Breast epithelium (tissue), 4 donors: Measurements from ENCODE around the gene SLC10A1. TPM values are rescaled to one million over a fixed set of nuclear protein-coding genes. Genes with fewer than 3 reads are reported as not detected.

ENCODE experiments used
- DNase-seq, 2 donors: peaks; one replicate each; pipeline ENCODE4 v3.0.0-alpha.2; 2019; ENCODE audit warnings: low spot score in 2 of 2
- H3K27ac ChIP-seq, 2 donors: fragments of 200-600 bp; sonication (generic) in 1 of 2; one replicate each; pipeline ENCODE4 v1.5.1; 2016 to 2019; ENCODE audit warnings: mild to moderate bottlenecking in 1 of 2
- H3K27me3 ChIP-seq, 2 donors: fragments of 200-600 bp; sonication (generic) in 1 of 2; one replicate each; pipeline versions ENCODE4 v1.5.1 to v1.6.0; 2017 to 2019; ENCODE audit warnings: control low read depth in 1 of 2, mild to moderate bottlenecking in 1 of 2
- H3K36me3 ChIP-seq: fragments of 200-600 bp; one replicate; pipeline ENCODE4 v1.5.1; 2019
- H3K4me1 ChIP-seq, 2 donors: fragments of 200-600 bp; sonication (generic); one replicate each; pipeline ENCODE4 v1.5.1; 2016 to 2019; ENCODE audit warnings: control low read depth in 1 of 2
- H3K4me3 ChIP-seq, 3 donors: fragments of 200-600 bp; sonication (generic); 1 replicate in 2 of 3; 2 replicates in 1 of 3; pipeline ENCODE4 v1.5.1; 2016 to 2019; ENCODE audit warnings: mild to moderate bottlenecking in 3 of 3, moderate library complexity in 2 of 3
- H3K9me3 ChIP-seq, 2 donors: fragments of 200-600 bp; sonication (generic) in 1 of 2; one replicate each; pipeline ENCODE4 v1.5.1; 2016 to 2019; ENCODE audit warnings: control low read depth in 1 of 2
- POLR2A ChIP-seq: fragments of 450-650 bp; IDR thresholded peaks from one replicate; pipeline ENCODE4 v1.6.1; 2016; ENCODE audit warnings: antibody characterized with exemption, mild to moderate bottlenecking, moderate library complexity
- POLR2AphosphoS5 ChIP-seq, 3 donors: sonication (generic); formaldehyde crosslinking; IDR thresholded peaks; one replicate each; pipeline ENCODE4 v1.6.1; 2017; ENCODE audit warnings: antibody characterized with exemption in 3 of 3
- intact Hi-C: fragments of 100-400 bp; cut with DNase I; formaldehyde crosslinking; loops from one replicate; pipeline ENCODE4 v1.15.1; 2023; ENCODE audit warnings: low total_unique reads
- total RNA-seq, 3 donors: library from RNA; depleted of rRNA; stranded (reverse); fragments of >200 nt; gene quantifications; one replicate each; pipeline ENCODE4 v1.1.0, GENCODE V29; 2016
- TF ChIP-seq, protein P1 (sequence below), 3 donors: fragments of 450-650 bp; IDR thresholded peaks; one replicate each; pipeline ENCODE4 v1.5.1; 2016 to 2017; ENCODE audit warnings: antibody characterized with exemption in 3 of 3, mild to moderate bottlenecking in 3 of 3, moderate library complexity in 3 of 3

SLC10A1 gene
- total RNA-seq, 3 donors from 2014 or later, result not detected

DNA sequence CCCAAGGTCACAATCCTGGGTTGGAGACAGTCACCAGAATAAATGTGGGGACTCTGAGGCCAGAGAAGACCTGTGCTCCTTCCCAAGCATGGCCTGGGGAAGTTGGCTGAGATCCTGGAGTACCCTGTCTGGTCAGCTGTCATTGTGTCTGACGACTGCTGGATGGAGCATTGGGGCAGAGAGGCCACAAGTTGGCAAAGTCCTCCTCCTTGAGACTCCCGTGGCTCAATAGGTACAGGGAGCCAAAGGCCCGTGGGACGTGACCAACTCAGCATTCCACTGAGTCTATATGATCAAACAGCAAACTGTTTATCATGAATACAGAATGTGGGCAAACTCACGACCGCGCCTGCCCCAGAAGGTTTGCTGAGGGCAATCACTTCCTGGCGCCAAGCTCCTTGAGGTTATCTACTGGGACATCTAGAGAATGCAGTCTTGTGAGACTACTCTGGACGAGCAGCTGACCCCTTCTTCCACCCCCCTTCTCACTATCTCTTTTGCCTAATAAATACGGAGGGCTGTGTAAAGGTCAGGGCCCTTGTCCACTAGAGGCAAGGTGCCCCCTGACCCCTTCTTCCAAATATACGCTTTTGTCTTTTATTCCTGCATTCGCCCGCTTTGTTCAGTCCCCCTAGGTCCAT lies 14.3 kb upstream of the SLC10A1 start:
- no peaks in the 10 kb centered on the region for H3K36me3 ChIP-seq

DNA sequence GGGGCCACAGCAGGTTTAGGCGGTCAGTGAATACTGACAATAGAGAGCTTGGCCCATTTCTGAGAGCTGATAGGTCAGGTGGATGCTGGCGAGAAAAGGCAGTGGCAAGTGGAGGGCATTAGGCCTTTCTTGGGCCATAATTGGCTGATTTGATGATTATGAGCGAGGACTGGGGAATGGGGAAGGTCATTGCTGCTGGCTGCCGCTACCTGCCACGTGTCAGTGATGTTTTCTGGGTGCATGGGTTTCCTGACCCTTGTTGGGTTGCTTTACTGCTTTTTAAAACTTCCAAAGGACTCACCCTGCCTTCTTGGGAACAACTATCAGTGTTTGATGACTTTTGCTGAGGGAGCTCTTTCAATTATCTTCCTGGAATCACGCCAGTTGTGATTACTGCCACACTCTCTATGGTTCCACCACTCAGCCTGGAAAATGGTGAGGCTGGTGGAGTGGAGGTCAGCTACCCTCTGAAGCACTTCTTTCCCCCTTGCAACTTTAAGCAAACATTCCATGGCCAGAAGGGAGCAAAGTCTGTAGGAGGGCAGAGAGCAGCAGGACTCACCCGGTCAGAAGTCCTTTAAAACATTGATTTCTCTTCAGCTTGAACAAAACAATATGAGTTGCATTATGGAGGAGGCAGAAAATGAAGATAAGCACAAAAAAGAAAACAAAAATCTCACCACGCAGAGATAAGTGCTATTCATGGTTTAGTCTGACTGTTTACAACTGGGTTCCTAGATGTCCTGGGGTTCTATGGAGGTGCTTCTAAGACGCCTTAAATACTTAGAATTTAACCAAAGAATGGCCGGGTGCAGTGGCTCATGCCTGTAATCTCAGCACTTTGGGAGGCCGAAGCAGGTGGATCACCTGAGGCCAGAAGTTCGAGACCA lies 12.1 kb upstream of the SLC10A1 start:
- no peaks in the 10 kb centered on the region for H3K9me3 ChIP-seq
- H3K4me1 ChIP-seq, result no peaks in the 10 kb centered on the region
- TF ChIP-seq POLR2AphosphoS5 (IDR thresholded peaks at IDR 0.05) (no peak), POLR2A (no peak)
- TF ChIP-seq, protein P1, sequence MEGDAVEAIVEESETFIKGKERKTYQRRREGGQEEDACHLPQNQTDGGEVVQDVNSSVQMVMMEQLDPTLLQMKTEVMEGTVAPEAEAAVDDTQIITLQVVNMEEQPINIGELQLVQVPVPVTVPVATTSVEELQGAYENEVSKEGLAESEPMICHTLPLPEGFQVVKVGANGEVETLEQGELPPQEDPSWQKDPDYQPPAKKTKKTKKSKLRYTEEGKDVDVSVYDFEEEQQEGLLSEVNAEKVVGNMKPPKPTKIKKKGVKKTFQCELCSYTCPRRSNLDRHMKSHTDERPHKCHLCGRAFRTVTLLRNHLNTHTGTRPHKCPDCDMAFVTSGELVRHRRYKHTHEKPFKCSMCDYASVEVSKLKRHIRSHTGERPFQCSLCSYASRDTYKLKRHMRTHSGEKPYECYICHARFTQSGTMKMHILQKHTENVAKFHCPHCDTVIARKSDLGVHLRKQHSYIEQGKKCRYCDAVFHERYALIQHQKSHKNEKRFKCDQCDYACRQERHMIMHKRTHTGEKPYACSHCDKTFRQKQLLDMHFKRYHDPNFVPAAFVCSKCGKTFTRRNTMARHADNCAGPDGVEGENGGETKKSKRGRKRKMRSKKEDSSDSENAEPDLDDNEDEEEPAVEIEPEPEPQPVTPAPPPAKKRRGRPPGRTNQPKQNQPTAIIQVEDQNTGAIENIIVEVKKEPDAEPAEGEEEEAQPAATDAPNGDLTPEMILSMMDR (IDR thresholded peaks at IDR 0.05), result no peak
- H3K4me3 ChIP-seq, result no peak overlapping the region
- no peak overlapping the region for H3K27ac ChIP-seq
- H3K27me3 ChIP-seq, result no peaks in the 10 kb centered on the region
- no peak for DNase-seq
- intact Hi-C loops, result loop anchor here (10.0 kb wide), 1 partner anchor 516 kb away; no protein-coding TSS in a partner anchor
- H3K36me3 ChIP-seq, result no peaks in the 10 kb centered on the region

More for the DNA sequence above, 14.3 kb upstream of the SLC10A1 start:
- Histone ChIP-seq H3K4me1 (no peaks in the 10 kb centered on the region), H3K4me3 (no peak overlapping the region), H3K27me3 (no peaks in the 10 kb centered on the region), H3K27ac (no peak overlapping the region), H3K9me3 (no peaks in the 10 kb centered on the region)
- no peak for DNase-seq
- TF ChIP-seq, protein P1 (IDR thresholded peaks at IDR 0.05), result no peak
- no peak for TF ChIP-seq POLR2AphosphoS5 (IDR thresholded peaks at IDR 0.05)
- TF ChIP-seq POLR2A, result no peak
- intact Hi-C loops, result loop anchor here (10.0 kb wide), 1 partner anchor 213 kb away; no protein-coding TSS in a partner anchor

DNA sequence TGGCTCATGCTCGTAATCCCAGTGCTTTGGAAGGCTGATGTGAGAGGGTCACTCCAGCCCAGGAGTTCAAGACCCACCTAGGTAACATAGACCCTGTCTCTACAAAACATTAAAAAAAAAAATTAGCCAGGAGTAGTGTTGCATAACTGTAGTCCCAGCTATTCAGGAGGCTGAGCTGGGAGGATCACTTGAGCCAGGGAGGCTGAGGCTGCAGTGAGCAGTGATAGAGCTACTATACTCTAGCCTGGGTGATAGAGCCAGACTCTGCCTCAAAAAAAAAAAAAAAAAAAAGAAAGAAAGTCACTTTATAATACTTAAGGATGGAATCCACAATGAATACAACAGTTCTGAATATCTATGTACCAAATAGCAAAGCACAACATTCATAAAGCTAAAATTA lies 10.2 kb upstream of the SLC10A1 start:
- no peak for DNase-seq
- H3K9me3 ChIP-seq, result no peaks in the 10 kb centered on the region
- no peaks in the 10 kb centered on the region for H3K36me3 ChIP-seq
- H3K4me1 ChIP-seq, result no peaks in the 10 kb centered on the region
- H3K27me3 ChIP-seq, result no peaks in the 10 kb centered on the region
- TF ChIP-seq POLR2A, result no peak
- TF ChIP-seq, protein P1 (IDR thresholded peaks at IDR 0.05), result no peak
- no peak for TF ChIP-seq POLR2AphosphoS5 (IDR thresholded peaks at IDR 0.05)
- no peak overlapping the region for H3K4me3 ChIP-seq
- no peak overlapping the region for H3K27ac ChIP-seq
- intact Hi-C loops, result loop anchor here (10.0 kb wide), 1 partner anchor 518 kb away; no protein-coding TSS in a partner anchor

DNA sequence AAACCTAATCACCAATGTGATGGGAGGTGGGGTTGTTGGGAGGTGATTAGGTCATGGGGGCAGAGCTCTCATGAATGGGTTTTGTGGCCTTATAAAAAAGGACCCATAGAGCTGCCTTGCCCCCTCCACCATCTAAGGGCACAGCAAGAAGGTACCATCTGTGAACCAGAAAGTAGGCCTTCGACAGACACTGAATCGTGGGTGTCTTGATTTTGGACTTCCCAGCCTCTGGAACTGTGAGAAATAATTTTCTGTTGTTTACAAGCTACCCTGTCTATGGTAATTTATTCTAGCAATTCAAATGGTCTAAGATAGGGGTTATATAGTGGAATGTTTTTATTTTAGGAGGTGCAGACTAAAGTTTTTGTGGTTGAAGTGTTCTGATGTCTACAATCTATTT lies 7.9 kb upstream of the SLC10A1 start:
- Histone ChIP-seq H3K4me1 (no peaks in the 10 kb centered on the region), H3K27me3 (no peaks in the 10 kb centered on the region), H3K27ac (no peak overlapping the region), H3K4me3 (no peak overlapping the region), H3K9me3 (no peaks in the 10 kb centered on the region), H3K36me3 (no peaks in the 10 kb centered on the region)
- no peak for DNase-seq
- TF ChIP-seq, protein P1 (IDR thresholded peaks at IDR 0.05), result no peak
- TF ChIP-seq POLR2AphosphoS5 (IDR thresholded peaks at IDR 0.05) (no peak), POLR2A (no peak)
- intact Hi-C loops, result loop anchor here (10.0 kb wide), 1 partner anchor 520 kb away; no protein-coding TSS in a partner anchor

DNA sequence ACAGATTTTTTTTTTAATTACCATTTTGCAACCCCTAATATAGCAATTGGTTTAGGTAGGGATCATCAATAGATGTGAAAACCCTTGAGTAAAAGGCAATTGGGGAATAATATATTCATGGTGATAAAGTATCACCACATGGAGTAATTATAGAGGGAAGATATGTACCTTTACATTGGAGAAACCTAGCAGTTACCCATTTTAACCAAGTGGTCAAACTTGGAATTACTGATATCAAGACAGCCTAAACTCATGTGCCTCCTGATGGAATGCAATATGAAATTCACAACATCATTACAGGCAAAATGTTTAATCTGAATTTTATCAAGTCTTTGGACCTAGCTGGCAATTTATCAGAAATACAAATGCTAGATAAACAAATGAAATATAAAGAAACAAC lies 6.7 kb upstream of the SLC10A1 start:
- Histone ChIP-seq H3K4me1 (no peaks in the 10 kb centered on the region), H3K36me3 (no peaks in the 10 kb centered on the region), H3K9me3 (no peaks in the 10 kb centered on the region), H3K27me3 (no peaks in the 10 kb centered on the region), H3K4me3 (no peak overlapping the region), H3K27ac (no peak overlapping the region)
- intact Hi-C loops, result loop anchor here (10.0 kb wide), 1 partner anchor 521 kb away; no protein-coding TSS in a partner anchor
- no peak for TF ChIP-seq POLR2AphosphoS5 (IDR thresholded peaks at IDR 0.05)
- TF ChIP-seq, protein P1 (IDR thresholded peaks at IDR 0.05), result no peak
- no peak for TF ChIP-seq POLR2A
- no peak for DNase-seq
